ENCODE results near the gene TMEM222.
A peak's percentile ranks its signal among the peaks of the same experiment; 100 is the strongest.

Gene TMEM222

DNA sequence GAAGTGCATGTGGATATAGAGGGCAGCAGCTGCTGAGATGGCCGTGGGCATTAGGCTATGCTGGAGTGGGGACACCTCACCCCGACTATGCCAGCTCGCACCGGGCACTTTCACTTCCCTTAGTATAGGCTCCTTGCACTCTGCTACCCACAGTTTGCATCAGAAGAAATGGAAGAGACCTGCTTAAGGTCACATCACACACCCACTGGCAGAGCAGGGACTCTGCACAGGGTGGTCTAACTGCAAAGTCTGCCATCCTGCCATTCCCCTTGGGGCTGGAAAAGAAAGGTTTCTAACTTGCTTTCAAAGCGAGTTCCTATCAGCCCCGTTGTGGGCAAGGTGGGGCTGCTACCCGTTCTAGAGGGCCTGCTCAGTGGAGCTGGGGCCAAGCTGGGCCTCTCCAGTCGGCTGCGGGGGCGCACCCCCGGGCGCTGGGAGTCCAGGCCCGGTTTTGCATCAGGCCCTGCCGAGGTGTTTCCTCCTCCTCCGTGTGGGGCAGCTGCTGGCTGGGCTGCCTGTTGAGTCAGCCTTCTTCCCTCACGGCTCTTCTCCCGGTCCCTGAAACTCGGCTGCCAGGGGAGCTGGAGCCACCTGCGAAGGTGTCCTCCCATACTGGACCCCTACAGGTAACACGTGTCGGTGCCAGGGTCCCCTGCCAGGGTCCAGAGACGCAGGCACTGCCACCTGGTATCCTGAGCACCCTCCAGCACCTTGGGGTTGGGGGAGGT, 19.7 kb downstream of the TMEM222 start, which contains the start of gene SYTL1:
Gene SYTL1, plus strand, starts transcription at position 498 of the 728 bp plus-strand sequence. CDS start 3,313 bp downstream, outside the sequence.
- DNase-seq, result peak; percentile 63

DNA sequence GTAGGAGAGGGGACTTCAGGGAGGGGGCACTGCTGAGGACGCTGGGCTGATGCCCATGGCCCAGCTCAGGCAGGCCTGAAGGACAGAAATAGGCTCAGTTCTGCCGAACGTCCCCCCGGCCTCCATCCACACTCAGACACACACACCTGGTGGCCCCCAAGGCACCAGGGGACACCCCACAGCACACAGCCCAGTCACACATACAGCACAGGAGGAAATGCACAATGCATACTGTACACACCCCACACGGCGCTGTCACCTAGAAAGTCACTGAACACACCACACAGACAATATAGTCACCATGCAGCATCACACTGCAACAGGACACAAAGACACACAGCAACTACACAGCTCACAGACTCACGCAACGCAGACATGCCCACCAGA, 20.4 kb downstream of the TMEM222 start:
- no peak for DNase-seq

DNA sequence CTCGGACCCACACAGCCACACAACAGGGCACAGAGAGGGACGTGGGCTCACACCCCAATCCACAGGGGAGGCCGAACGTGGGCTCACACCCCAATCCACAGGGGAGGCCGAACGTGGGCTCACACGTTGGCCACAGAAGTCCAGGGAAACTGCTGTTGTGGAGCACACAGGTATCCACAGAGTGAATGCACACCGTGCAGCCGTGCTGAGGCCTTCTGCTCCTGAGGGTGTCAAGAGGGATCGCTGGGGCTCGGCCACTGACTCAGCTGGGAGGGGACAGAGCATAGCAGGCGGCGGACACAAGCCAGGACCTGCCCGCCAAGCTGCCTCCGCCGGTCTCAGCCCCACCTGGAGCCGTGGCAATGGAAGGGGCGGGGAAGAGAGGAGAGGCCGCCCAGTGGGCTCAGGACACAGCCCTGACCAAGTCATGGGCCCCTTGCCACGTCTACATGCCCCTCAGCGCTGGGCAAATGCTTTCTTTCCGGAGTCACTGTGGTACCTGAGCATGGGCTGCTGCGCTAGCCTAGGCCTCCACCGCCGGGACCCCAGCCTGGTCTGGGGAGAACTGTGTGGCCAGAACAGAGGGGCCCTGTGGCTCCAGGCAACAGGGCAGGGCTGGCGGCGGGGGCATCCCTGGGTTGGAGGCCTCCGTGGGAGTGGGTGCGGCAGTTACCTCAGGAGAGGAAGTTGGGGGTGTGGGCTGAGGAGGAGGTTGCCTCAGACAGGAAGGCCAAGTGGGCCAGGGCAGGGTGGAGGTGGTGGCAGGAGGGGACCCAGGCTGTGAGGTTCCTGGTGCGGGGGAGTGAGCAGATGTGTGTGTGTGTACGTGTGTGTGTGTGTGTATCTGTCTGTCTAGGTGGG, 21.0 kb downstream of the TMEM222 start:
- DNase-seq, result no peak

DNA sequence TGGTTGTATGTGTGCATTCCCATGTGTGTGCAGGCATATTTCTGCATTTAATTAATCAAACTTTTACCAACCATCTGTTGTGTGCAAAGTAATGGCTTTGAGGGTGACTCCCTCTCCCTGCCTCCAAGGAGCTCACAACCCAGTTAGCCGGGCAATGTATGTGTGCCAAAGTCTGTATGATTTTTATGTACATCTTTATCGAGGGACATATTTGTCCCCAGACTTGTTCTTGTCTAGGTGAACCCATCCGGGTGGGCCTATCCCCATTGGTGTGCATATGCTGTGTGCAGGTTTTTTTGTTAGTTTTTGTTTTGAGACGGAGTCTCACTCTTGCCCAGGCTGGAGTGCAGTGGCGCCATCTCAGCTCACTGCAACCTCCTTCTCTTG, 21.7 kb downstream of the TMEM222 start:
- DNase-seq, result no peak

DNA sequence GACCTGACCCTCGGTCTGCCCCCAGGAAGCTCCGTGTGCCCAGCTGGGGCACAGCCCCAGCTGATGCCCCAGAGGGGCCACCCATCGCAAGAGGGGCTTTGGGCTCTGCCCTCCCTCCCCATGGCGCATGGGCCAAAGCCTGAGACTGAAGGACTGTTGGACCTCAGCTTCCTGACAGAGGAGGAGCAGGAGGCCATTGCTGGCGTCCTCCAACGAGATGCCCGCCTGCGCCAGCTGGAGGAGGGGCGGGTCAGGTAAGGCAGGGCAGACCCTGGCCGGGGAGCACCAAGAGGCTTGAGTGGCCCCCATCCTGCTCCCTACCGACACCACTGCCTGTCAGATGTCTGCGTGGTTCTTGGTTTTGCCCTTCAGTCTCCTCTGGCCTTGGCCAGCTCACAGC, 23.3 kb downstream of the TMEM222 start:
- DNase-seq, result no peak

DNA sequence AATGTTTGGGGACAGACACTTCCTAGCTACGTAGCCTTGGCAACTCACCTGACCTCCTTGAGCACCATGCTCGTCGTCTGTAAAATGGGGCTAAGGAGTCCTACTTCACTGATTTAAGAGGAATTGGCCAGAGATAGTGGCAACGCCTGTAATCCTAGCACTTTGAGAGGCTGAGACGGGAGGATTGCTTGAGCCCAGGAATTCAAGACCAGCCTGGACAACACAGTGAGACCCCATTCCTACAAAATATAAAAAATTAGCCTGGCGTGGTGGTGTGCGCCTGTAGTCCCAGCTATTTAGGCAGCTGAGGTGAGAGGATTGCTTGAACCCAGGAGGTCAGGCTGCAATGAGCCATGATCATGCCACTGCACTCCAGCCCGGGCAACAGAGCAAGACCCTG, 24.4 kb downstream of the TMEM222 start:
- DNase-seq, result no peak

DNA sequence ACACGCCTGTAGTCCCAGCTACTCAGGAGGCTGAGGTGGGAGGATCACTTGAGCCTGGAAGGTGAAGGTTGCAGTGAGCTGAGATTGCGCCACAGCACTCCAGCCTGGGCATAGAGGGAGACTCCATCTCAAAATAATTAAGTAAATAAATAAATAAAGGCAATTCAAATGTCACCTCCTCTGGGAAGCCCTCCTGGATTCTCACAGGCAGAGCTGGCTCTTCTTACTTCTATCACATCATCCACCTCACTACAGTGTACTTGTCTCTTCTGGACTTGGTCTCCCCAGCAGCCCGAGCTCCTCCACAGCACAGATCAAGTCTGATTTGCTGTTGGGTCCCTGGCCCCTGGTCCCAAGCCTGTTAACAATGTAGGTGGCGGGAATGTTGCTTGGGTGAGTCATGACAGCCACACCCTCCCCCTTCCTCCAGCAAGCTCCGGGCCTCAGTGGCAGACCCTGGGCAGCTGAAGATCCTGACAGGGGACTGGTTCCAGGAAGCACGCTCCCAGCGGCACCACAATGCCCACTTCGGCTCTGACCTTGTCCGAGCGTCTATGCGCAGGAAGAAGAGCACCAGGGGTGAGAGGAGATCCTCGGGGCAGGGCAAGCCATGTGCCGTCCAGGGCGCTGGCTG, 25.1 kb downstream of the TMEM222 start:
- DNase-seq, result no peak

DNA sequence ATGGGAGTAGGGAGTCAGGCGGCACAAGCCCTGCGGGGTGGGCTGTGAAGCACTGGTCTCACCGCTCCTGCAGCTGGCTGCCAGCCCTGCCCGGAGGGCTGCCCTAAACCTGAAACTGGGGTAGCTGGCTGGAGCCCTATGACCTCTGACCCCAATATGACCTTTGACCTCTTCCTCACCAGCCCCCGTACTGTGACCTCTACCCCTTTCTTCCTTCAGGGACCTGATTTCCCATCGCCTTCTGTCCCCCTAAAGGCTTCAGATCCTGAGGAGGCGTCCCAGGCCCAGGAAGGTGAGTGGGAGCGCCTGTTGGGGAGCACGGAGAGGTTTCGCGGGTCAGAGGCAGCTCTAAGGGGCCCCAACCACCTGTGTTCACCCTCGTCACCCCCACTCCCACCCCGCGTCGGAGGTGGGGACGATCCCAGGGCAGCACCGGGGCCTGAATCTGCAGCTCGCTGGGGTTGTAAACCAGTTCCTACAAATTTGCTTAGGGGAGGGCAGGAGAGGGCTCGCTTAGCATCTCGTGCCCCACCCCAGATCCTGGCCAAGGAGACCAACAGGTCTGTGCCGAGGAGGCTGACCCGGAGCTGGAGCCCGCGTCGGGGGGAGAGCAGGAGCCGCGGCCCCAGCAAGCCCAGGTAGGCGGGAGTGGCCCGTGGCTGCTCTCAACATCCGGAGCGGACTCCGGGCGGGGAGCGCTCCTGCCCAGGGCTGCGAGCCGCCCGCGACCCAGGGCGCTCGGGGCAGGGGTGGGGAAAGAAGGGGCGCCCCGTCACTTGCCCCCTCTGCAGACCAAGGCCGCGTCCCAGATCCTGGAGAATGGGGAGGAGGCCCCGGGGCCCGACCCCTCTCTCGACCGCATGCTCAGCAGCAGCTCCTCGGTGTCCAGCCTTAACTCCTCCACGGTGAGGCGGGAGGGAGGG, 27.2 kb downstream of the TMEM222 start:
- DNase-seq, result peak; percentile 89

DNA sequence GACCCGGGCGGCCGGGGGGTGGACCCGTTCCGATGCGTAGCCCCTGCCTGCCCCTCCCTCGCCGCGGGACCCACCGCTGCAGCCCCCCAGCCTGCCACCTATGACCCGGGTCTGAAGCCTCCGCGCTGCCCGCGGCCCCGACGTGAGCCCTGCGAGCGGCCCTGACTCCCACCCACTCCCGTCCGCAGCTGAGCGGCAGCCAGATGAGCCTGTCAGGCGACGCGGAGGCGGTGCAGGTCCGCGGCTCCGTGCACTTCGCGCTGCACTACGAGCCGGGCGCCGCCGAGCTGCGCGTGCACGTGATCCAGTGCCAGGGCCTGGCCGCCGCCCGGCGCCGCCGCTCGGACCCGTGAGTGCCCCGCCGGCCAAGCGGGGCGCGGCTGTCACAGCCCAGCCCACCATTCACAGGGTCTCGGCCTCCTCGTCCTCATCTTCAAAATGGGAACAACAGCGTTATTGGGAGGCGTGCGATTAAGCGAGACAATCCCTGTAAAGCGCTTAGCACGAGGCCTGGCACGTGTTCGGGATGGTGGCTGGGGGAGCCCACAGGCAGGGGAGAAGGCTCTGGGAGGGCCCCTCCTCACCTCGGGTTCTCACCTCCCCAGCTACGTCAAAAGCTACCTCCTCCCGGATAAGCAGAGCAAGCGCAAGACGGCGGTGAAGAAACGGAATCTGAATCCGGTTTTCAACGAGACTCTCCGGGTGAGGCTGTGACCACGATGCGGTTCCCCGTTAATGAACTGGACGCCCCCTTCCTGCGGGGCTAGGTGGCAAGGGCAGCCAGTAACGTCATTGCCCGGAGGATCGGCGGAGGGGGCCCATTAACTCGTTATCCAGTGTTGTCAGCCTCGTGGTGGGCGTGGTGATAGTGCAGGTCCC, 28.1 kb downstream of the TMEM222 start:
- peak; percentile 79 for DNase-seq

DNA sequence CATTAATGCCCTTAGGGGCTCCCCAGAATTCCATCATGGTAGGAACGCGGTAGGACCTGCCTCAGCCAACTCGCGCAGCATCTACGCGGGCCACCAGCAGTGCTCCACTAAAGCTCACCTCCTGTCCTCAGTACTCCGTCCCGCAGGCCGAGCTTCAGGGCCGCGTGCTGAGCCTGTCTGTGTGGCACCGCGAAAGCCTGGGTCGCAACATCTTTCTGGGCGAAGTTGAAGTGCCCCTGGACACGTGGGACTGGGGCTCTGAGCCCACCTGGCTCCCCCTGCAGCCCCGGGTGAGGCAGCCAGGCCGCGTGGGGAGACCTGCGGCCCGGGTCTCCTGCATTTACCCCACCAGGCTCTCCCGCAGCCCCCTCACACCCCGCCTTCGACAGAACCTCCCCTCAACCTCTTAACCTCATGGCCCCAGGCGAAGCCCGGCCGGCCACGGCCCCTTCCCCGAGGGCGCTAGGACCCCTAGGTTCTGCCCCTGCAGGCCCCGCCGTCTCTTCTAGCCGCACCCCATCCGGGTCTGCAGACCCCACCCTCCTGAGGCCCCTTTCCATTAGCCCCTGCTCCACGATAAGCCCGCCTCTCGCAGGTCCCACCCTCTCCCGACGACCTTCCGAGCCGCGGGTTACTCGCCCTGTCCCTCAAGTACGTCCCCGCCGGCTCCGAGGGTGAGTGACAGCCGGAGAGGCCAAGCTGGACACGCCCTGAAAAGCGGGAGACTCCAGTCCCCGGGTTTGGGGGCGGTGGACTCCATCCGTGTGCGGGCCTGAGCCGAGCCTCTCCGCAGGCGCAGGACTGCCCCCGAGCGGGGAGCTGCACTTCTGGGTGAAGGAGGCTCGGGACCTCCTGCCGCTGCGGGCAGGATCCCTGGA, 28.9 kb downstream of the TMEM222 start:
- DNase-seq, result no peak

DNA sequence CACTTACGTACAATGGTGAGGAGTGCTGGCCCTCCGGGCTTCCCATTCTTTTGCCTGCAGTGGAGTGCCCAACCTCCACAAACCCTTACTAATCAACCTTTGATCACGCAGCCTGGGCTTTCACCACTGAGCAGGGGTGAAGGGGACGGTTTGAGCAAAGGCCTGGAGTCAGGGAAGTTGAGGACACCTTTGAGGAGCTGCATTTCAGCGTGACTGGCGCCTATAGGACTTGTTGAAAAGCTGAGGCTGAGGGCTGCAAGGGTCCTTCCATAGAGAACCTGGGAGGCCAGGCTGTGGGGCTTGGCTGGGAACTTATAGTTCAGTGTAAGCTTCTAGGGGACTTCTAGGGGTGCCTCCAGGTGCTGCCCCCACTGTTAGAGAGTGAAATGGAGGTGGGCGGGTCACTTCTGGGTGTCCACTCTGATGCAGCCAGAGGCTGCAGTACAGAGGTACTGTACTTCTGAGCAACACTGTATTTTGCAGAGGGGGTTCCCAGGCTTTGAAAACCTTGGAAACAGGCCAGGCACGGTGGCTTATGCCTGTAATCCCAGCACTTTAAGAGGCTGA, 29.7 kb downstream of the TMEM222 start:
- DNase-seq, result peak; percentile 72

DNA sequence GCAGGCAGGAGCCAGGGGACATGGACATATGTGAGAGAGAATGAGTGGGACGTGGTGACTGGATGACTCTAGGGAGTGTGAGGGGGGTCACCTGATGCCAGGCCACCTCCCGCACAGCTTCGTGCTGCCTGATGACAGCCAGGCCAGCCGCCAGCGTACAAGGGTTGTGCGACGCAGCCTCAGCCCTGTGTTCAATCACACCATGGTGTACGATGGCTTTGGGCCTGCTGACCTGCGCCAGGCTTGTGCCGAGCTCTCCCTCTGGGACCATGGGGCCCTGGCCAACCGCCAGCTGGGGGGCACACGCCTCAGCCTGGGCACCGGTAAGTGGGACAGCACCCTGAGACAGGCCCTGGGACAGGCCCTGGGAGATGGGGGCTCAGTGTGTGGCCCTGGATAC, 31.2 kb downstream of the TMEM222 start:
- no peak for DNase-seq

DNA sequence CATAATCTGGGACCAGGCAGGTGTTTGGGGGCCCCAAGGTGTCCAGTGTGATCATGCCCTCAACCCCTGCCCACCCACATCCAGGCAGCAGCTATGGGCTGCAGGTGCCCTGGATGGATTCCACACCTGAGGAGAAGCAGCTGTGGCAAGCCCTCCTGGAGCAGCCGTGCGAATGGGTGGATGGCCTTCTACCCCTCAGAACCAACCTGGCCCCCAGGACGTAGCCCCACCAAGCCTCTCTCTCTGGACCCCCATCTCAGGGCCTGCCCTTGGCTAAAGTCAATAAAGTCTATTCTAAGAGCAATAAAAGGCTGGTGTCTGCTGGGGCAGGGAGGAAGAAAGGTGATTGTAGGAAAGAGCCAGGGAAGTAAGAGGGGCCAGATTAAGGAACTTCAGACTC, 31.7 kb downstream of the TMEM222 start:
- no peak for DNase-seq

DNA sequence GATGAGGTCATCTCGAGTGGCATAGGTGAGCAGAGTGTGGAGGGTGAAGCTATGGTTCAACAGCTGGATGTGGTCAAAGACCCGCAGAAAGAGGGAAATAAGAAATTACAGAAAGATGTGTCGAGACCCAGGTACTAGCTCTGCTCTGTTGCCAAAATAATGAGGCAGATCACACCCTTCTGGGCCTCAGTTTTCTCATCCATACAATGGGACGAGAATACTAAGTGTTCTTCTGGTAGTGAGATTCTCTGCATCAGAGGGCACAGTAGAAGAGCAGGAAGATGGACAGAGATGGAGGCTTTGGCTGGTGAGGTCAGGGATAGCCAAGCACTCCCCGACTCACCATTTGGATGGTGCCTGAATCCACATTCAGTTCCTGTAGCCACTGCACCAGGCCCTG, 33.7 kb downstream of the TMEM222 start:
- no peak for DNase-seq

DNA sequence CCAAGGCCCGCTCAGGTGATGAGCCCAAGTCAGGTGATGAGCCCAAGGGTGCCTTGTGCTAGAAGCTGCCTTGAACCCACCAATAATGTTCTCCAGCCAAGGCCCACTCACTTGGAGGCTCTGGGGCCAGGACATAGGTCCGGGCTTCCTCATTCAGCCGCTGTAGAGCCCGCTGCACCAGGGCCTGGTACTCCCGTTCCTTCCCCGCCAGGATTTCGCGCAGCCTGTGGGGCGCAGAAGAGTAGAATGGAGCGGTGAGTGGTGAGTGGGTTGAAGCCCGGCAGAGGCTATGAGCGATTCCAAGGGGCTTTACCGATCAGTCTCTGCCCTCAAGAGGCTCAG, 34.3 kb downstream of the TMEM222 start:
- no peak for DNase-seq

DNA sequence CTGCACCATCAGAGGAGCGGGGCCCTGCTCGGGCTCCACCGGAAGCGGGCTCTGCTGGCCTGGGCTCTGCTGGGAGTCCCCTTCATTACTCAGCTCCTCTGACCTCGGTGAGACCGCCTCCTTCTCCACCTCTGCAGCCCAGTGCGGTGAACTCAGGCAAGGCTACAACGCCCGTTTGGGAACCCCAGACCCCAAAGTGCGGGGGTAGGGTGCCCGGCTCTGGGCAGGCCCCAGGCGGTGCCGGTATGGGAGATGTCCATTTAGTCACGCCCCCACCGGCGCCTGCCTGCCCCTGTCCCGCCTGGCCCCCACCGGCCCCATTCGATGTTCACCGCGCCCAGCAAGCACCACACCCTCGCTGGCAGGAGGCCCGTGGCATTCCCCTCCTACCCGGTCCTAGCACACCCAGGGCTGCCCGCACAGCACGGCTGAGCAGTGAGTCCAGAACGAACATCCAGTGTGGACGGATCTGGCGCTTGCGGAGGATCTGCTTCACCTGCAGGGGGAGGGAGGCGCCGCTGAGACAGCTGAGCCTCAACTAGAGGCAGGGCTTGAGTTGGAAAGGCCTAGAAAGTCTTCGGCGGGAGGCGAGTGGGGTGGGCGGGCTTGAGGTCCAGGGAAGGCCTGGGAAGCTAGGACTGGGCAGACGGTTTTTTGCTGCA, 34.8 kb downstream of the TMEM222 start:
- no peak for DNase-seq

DNA sequence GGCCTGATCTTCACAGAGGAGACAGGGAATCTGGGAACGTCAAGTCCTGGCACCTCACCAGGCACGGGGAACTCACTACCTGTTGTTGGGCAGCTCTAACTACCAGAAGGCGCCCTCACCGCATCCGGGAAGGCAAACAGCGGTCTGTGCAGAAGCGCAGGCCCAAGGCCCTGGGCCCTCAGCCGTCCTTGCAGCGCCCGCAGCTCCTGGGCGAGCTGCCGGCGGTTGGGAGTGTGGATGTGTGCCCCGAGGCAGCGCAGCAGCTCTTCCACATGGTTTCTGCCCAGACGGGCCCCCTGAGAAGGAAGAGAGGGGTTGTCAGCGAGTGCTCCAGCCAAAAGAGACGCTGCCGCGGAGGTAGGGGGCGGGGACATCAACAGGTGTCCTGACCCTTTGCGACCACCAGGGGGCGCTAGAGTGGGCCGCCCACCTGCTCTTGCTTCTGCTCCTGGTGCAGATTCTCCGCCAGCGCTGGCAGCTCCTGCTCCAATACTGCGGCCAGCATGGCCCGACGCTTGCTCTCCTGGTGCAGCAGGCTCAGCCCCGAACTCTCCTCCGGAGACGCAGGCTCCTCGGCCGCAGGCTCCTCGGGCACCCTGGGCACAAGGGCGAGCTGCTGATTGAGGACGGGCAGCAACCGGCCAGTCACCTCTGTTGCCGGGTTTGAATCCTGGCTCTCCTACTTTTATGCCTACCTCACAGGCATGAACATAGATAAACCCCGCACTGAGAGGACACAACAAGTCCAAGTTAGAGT, 35.5 kb downstream of the TMEM222 start:
- peak; percentile 82 for DNase-seq

All from right kidney (tissue), 1 donor.